HCT116 (cell line): ENCODE results near the gene SASS6. TPM values are rescaled to one million over a fixed set of nuclear protein-coding genes. Genes with fewer than 3 reads are reported as not detected.

ENCODE experiments used
- ATAC-seq: fragments of 200-7000 bp; cut with Tn5 transposase; 2 replicates; pipeline ENCODE4 v1.9.1; 2020; ENCODE audit warnings: mild to moderate bottlenecking, moderate library complexity
- BruUV-seq: library from RNA; stranded (reverse); fragments of 400-500 nt; replicated peaks from 2 replicates; lab custom pipeline; 2021; lab: Mats Ljungman, UMichigan
- CTCF ChIA-PET: fragments of 300-600 bp; sonication (Branson Sonifier 250); formaldehyde crosslinking; loops from one replicate; lab custom pipeline; 2021; ENCODE audit warnings: antibody characterized with exemption; lab: Charles Lee
- POLR2A ChIA-PET: fragments of 300-600, 350-600 bp; sonication (Branson Sonifier 250); formaldehyde crosslinking; loops from one replicate; lab custom pipeline; 2021; ENCODE audit warnings: antibody characterized with exemption; lab: Charles Lee
- RAD21 ChIA-PET, 2 experiments: fragments of 300-600 bp; sonication (Branson Sonifier 250); formaldehyde crosslinking; loops; one replicate each; lab custom pipeline; 2023; ENCODE audit warnings: low total read pairs in 2 of 2; ENCODE audit not compliant: uncharacterized antibody in 2 of 2, unreplicated experiment in 2 of 2, low non-redundant PET in 1 of 2; lab: Charles Lee
- DNase-seq: peaks from one replicate; pipeline ENCODE4 v3.0.0-alpha.2; 2010; ENCODE audit warnings: low read depth, low spot score
- H2AFZ ChIP-seq: fragments of 200-600 bp; shearing (Covaris generic), sonication (generic); 2 replicates; pipeline ENCODE4 v1.6.1; 2017; ENCODE audit warnings: low read depth, mixed run types, mixed read lengths, antibody characterized with exemption, low read length; ENCODE audit not compliant: poor library complexity, severe bottlenecking
- H3K27ac ChIP-seq: 2 replicates; pipeline ENCODE4 v1.5.1; 2012; ENCODE audit warnings: low read depth, low read length
- H3K27me3 ChIP-seq: fragments of 200-600 bp; sonication (generic); 2 replicates; pipeline ENCODE4 v1.6.1; 2016; ENCODE audit warnings: mixed run types, low read length, mixed read lengths; ENCODE audit not compliant: insufficient read depth
- H3K36me3 ChIP-seq, 2 experiments: fragments of 200-500 bp in 1 of 2; fragments of 200-600 bp in 1 of 2; sonication (Bioruptor generic) in 1 of 2; sonication (generic) in 1 of 2; 2 replicates each; pipeline versions ENCODE4 v1.5.1 to v1.6.1; 2014 to 2016; ENCODE audit warnings: low read length in 2 of 2, inconsistent platforms in 1 of 2, mixed read lengths in 1 of 2, mixed run types in 1 of 2; ENCODE audit not compliant: insufficient read depth in 2 of 2, control insufficient read depth in 1 of 2
- H3K4me1 ChIP-seq, 2 experiments: fragments of 200-600 bp in 1 of 2; sonication (generic) in 1 of 2; 2 replicates each; pipeline versions ENCODE4 v1.5.1 to v1.6.1; 2012 to 2017; ENCODE audit warnings: low read length in 2 of 2, inconsistent platforms in 1 of 2, mild to moderate bottlenecking in 1 of 2, mixed read lengths in 1 of 2, mixed run types in 1 of 2, moderate library complexity in 1 of 2; ENCODE audit not compliant: insufficient read depth in 2 of 2, control insufficient read depth in 1 of 2
- H3K4me2 ChIP-seq: fragments of 200-600 bp; sonication (generic); 2 replicates; pipeline ENCODE4 v1.6.1; 2017; ENCODE audit warnings: mixed run types, low read length, mixed read lengths
- H3K4me3 ChIP-seq, 2 experiments: fragments of 200-600 bp in 1 of 2; sonication (generic) in 1 of 2; replicated peaks in 1 of 2; 2 replicates each; pipeline ENCODE4 v1.5.1; 2011 to 2016; ENCODE audit warnings: low read length in 2 of 2, control low read depth in 1 of 2, low read depth in 1 of 2, mild to moderate bottlenecking in 1 of 2, mixed read lengths in 1 of 2, mixed run types in 1 of 2
- H3K79me2 ChIP-seq: fragments of 200-600 bp; sonication (generic); 2 replicates; pipeline ENCODE4 v1.6.1; 2017; ENCODE audit warnings: mild to moderate bottlenecking, mixed run types, low read length, moderate library complexity, mixed read lengths; ENCODE audit not compliant: insufficient read depth
- H3K9ac ChIP-seq: fragments of 200-600 bp; sonication (generic); 2 replicates; pipeline ENCODE4 v1.6.1; 2016; ENCODE audit warnings: low read length, mixed read lengths
- H3K9me2 ChIP-seq: fragments of 200-600 bp; sonication (generic), shearing (Covaris generic); 2 replicates; pipeline ENCODE4 v1.6.1; 2017; ENCODE audit warnings: mixed run types, mild to moderate bottlenecking, moderate library complexity; ENCODE audit not compliant: insufficient read depth
- H3K9me3 ChIP-seq, 2 experiments: fragments of 200-500 bp in 1 of 2; fragments of 200-600 bp in 1 of 2; sonication (Bioruptor generic) in 1 of 2; sonication (generic) in 1 of 2; 2 replicates each; pipeline ENCODE4 v1.6.1; 2014 to 2017; ENCODE audit warnings: low read length in 2 of 2, mixed read lengths in 2 of 2, inconsistent platforms in 1 of 2, low read depth in 1 of 2, mild to moderate bottlenecking in 1 of 2, mixed run types in 1 of 2, moderate library complexity in 1 of 2; ENCODE audit not compliant: control insufficient read depth in 1 of 2, insufficient read depth in 1 of 2
- H4K20me1 ChIP-seq: fragments of 200-600 bp; sonication (generic), shearing (Covaris generic); 2 replicates; pipeline ENCODE4 v1.6.1; 2017; ENCODE audit warnings: mixed run types, mild to moderate bottlenecking, moderate library complexity; ENCODE audit not compliant: insufficient read depth
- CEBPB ChIP-seq: IDR thresholded peaks from 2 replicates; pipeline ENCODE4 v1.6.1; 2012; ENCODE audit warnings: low read depth
- ELF1 ChIP-seq: IDR thresholded peaks from 2 replicates; pipeline ENCODE4 v1.6.1; 2012; ENCODE audit warnings: low read depth, borderline replicate concordance
- RAD21 ChIP-seq: IDR thresholded peaks from 2 replicates; pipeline ENCODE4 v1.6.1; 2012; ENCODE audit warnings: low read depth, mild to moderate bottlenecking
- TCF7L2 ChIP-seq: IDR thresholded peaks from 2 replicates; pipeline ENCODE4 v1.7.0; 2011; ENCODE audit warnings: borderline replicate concordance, inconsistent platforms; ENCODE audit not compliant: insufficient read depth, insufficient read length; ENCODE audit errors: extremely low read depth
- YY1 ChIP-seq: IDR thresholded peaks from 2 replicates; pipeline ENCODE4 v1.6.1; 2011; ENCODE audit warnings: low read length, low read depth, moderate library complexity, mild to moderate bottlenecking; ENCODE audit not compliant: insufficient replicate concordance; ENCODE audit errors: extremely low read depth
- ZNF274 ChIP-seq: fragments of 200-500 bp; sonication (Bioruptor generic); IDR thresholded peaks from 2 replicates; pipeline ENCODE4 v1.6.1; 2014; ENCODE audit warnings: mild to moderate bottlenecking, low read depth, low read length, inconsistent platforms
- intact Hi-C: fragments of 100-400 bp; cut with micrococcal nuclease; formaldehyde crosslinking; loops from 2 replicates; pipeline ENCODE4 v1.10.0; 2022
- total RNA-seq: library from RNA; stranded (reverse); gene quantifications from one replicate; pipeline ENCODE4 v1.2.1, GENCODE V29; 2021; ENCODE audit not compliant: unreplicated experiment

The SASS6 gene
- total RNA-seq, 1 experiment from 2014 or later, result 13.7 TPM

DNA sequence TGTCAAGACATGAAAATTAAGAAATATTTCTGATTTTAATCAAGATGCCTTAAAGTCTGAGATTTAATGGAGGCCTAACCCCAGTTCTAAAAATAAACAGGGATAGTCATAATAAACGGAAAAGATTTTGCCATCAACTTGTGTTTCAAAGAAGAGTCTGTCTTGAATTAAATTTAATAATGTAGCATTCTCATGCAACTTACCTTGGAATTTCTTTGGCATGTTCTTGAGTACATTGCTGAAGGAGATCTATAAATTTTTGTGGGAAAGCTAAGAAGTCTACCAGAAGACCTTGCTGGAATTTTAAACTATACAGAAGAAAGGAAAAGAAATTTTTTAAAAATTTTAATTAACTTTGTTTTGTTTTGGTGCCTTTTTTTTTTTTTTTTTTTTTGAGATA is 10.6 kb downstream of the SASS6 start:
- intact Hi-C loops, result no loop called here
- CTCF ChIA-PET, result no interaction called here

DNA sequence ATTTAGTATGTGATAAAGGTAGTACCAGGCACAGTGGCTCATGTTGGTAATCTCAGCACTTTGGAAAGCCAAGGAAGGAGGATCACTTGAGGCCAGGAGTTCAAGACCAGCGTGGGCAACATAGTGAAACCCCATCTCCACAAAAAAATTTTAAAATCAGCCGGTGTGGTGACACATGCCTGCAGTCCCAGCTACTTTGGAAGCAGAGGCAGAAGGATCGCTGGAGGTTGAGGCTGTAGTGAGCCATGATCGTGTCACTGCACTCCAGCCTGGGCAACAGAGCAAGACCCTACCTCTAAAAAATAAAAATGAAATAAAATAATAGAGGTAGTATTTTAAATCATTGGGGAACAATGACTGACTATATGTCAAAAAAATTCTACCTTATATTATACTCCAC is 17.2 kb downstream of the SASS6 start:
- intact Hi-C loops, result no loop called here
- H3K9me2 ChIP-seq, result no peaks in the 10 kb centered on the region
- H3K9me3 ChIP-seq, result no peaks in the 10 kb centered on the region
- RAD21 ChIA-PET, result no interaction called here
- TF ChIP-seq YY1, result no peak
- TF ChIP-seq CEBPB, result no peak
- TF ChIP-seq TCF7L2, result no peak
- no peak for TF ChIP-seq ELF1
- no peak for TF ChIP-seq RAD21
- no peak for TF ChIP-seq ZNF274
- TF ChIP-seq, all 23 proteins: peak for 0
- POLR2A ChIA-PET, result no interaction called here
- peaks cover 4% of the 10 kb centered on the region; the same call in 1 of the 2 replicates for H3K79me2 ChIP-seq
- peaks cover 0 to 17% of the 10 kb centered on the region in 2 experiments; a peak in 2 of 4 replicates for H3K36me3 ChIP-seq
- H3K9ac ChIP-seq, result no peak overlapping the region
- CTCF ChIA-PET, result no interaction called here
- ATAC-seq (no peak), DNase-seq (no peak)
- H3K4me2 ChIP-seq, result no peak overlapping the region
- H3K27ac ChIP-seq, result no peak overlapping the region
- H3K27me3 ChIP-seq, result no peaks in the 10 kb centered on the region
- no peaks in the 10 kb centered on the region for H3K4me1 ChIP-seq
- H2AFZ ChIP-seq, result no peak overlapping the region
- H3K4me3 ChIP-seq, result no peak overlapping the region
- no TSS peak for BruUV-seq
- no peaks in the 10 kb centered on the region for H4K20me1 ChIP-seq

More for the DNA sequence above, 10.6 kb downstream of the SASS6 start:
- H3K27ac ChIP-seq, result no peak overlapping the region
- no peak overlapping the region for H3K4me3 ChIP-seq
- H3K9me3 ChIP-seq, result no peaks in the 10 kb centered on the region
- no peak for ATAC-seq
- no peaks in the 10 kb centered on the region for H3K4me1 ChIP-seq
- DNase-seq, result no peak
- no peak for TF ChIP-seq CEBPB
- TF ChIP-seq, all 23 proteins: peak for 0
- ChIA-PET POLR2A (no interaction called here), RAD21 (no interaction called here)
- H3K79me2 ChIP-seq, result peaks cover 35% of the 10 kb centered on the region
- H3K36me3 ChIP-seq, result peaks cover 5 to 15% of the 10 kb centered on the region in 2 experiments; a peak in 3 of 4 replicates
- no peaks in the 10 kb centered on the region for H3K9me2 ChIP-seq
- no peak overlapping the region for H3K4me2 ChIP-seq
- no peaks in the 10 kb centered on the region for H3K27me3 ChIP-seq
- H2AFZ ChIP-seq, result no peak overlapping the region
- no TSS peak for BruUV-seq
- no peak overlapping the region for H3K9ac ChIP-seq
- H4K20me1 ChIP-seq, result no peaks in the 10 kb centered on the region
